Endodermal cell (in vitro differentiated cells): ENCODE data around the gene KRTAP10-7. TPM values are rescaled to one million over a fixed set of nuclear protein-coding genes. Genes with fewer than 3 reads are reported as not detected.
"Not testable (repeated sequence)": the region's sequence is repeated elsewhere in the genome, so short reads cannot be mapped to it uniquely, and the experiment has no call there.

ENCODE experiments used
- DNase-seq: peaks from one replicate; pipeline ENCODE4 v3.0.0-alpha.2; 2017
- H3K27ac ChIP-seq: 2 replicates; pipeline ENCODE4 v1.5.1; 2013; ENCODE audit warnings: mild to moderate bottlenecking, low read depth, low read length, moderate library complexity
- H3K27me3 ChIP-seq: 2 replicates; pipeline ENCODE4 v1.6.1; 2013; ENCODE audit warnings: mild to moderate bottlenecking, low read length, moderate library complexity; ENCODE audit not compliant: insufficient read depth, control insufficient read depth, poor library complexity, severe bottlenecking
- H3K36me3 ChIP-seq: 2 replicates; pipeline ENCODE4 v1.7.0; 2013; ENCODE audit warnings: mild to moderate bottlenecking, low read length, moderate library complexity; ENCODE audit not compliant: control insufficient read depth, insufficient read depth
- H3K4me1 ChIP-seq: one replicate; pipeline ENCODE4 v1.7.0; 2013; ENCODE audit warnings: low read length; ENCODE audit not compliant: control insufficient read depth, insufficient read depth
- H3K4me3 ChIP-seq: 2 replicates; pipeline ENCODE4 v1.5.1; 2013; ENCODE audit warnings: mild to moderate bottlenecking, low read length, moderate library complexity
- H3K9ac ChIP-seq: 2 replicates; pipeline ENCODE4 v1.6.1; 2013; ENCODE audit warnings: mild to moderate bottlenecking, low read length, moderate library complexity; ENCODE audit not compliant: poor library complexity, severe bottlenecking; ENCODE audit errors: extremely low read depth
- H3K9me3 ChIP-seq: 2 replicates; pipeline ENCODE4 v1.6.1; 2013; ENCODE audit warnings: mild to moderate bottlenecking, low read length, moderate library complexity; ENCODE audit not compliant: control insufficient read depth
- H3K27ac Mint-ChIP-seq: 2 replicates; pipeline ENCODE4 v1.8.0; 2020; ENCODE audit warnings: mixed read lengths
- H3K27me3 Mint-ChIP-seq: 2 replicates; pipeline ENCODE4 v1.8.0; 2021; ENCODE audit warnings: mild to moderate bottlenecking, mixed read lengths; ENCODE audit not compliant: insufficient read depth
- H3K36me3 Mint-ChIP-seq: 2 replicates; pipeline ENCODE4 v1.8.0; 2020; ENCODE audit warnings: low read depth, mixed read lengths
- H3K4me1 Mint-ChIP-seq: 2 replicates; pipeline ENCODE4 v1.8.0; 2020; ENCODE audit warnings: mixed read lengths
- H3K4me3 Mint-ChIP-seq: 2 replicates; pipeline ENCODE4 v1.8.0; 2020; ENCODE audit warnings: mild to moderate bottlenecking, moderate library complexity, mixed read lengths
- H3K9me3 Mint-ChIP-seq: 2 replicates; pipeline ENCODE4 v1.8.0; 2020; ENCODE audit warnings: mild to moderate bottlenecking, mixed read lengths
- WGBS, 2 experiments: methylation state at CpG; one replicate each; pipeline versions ENCODE4 v1.1.5 to v1.1.7; 2013; ENCODE audit warnings: missing lambda C conversion rate in 2 of 2, mixed read lengths in 1 of 2; ENCODE audit not compliant: insufficient coverage in 1 of 2, insufficient read length in 1 of 2; 5-methylcytosine and 5-hydroxymethylcytosine counted together
- total RNA-seq, 2 donors: library from RNA; stranded (reverse); fragmentation: NEBNext Ultra II Directional in 1 of 2; extraction: Animal tissue kit (Norgen Biotek cat#: 25700) in 1 of 2; gene quantifications; 2 replicates in 1 of 2; 3 replicates in 1 of 2; pipeline ENCODE4 v1.2.1, GENCODE V29; 2021
- TF ChIP-seq, protein P1 (sequence below): fragments of 200-600 bp; sonication (generic); conservative IDR thresholded peaks from 2 replicates; pipeline ENCODE4 v1.5.0; 2021; ENCODE audit warnings: antibody characterized with exemption, mild to moderate bottlenecking

The KRTAP10-7 gene
- total RNA-seq, 2 donors from 2014 or later = not detected

DNA sequence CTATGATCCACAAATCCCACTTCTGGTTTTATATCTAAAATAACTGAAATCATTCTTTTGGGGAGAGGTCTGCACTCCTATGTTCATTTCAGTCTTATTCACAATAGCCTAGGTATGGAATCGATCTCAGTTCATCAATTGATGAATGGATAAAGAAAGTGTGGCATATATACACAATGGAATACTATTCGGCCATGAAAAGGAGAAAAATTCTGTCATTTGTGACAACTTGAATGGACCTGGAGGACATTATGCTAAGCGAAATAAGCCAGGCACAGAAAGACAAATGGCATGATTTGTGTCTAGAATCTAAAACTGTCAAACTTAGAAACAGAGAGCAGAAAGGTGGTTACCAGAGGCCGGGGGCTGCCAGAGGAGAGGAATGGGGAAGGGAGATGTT is 6.1 kb downstream of the KRTAP10-7 start:
- DNase-seq = no peak
- Histone ChIP-seq H3K36me3 (no peaks in the 10 kb centered on the region), H3K27ac (no peak overlapping the region), H3K4me3 (no peak overlapping the region), H3K4me1 (no peaks in the 10 kb centered on the region), H3K27me3 (no peaks in the 10 kb centered on the region), H3K9ac (no peak overlapping the region), H3K9me3 (peaks cover 28% of the 10 kb centered on the region)
- Mint-ChIP-seq H3K4me1 (no peaks in the 10 kb centered on the region), H3K27ac (no peak overlapping the region), H3K4me3 (no peak overlapping the region), H3K27me3 (no peaks in the 10 kb centered on the region), H3K9me3 (peaks cover 31% of the 10 kb centered on the region), H3K36me3 (peaks cover 2% of the 10 kb centered on the region)
- TF ChIP-seq, protein P1, sequence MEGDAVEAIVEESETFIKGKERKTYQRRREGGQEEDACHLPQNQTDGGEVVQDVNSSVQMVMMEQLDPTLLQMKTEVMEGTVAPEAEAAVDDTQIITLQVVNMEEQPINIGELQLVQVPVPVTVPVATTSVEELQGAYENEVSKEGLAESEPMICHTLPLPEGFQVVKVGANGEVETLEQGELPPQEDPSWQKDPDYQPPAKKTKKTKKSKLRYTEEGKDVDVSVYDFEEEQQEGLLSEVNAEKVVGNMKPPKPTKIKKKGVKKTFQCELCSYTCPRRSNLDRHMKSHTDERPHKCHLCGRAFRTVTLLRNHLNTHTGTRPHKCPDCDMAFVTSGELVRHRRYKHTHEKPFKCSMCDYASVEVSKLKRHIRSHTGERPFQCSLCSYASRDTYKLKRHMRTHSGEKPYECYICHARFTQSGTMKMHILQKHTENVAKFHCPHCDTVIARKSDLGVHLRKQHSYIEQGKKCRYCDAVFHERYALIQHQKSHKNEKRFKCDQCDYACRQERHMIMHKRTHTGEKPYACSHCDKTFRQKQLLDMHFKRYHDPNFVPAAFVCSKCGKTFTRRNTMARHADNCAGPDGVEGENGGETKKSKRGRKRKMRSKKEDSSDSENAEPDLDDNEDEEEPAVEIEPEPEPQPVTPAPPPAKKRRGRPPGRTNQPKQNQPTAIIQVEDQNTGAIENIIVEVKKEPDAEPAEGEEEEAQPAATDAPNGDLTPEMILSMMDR = no peak
- WGBS, 2 experiments = 80 to 81% methylated on average over 2 to 3 of the region's 4 CpGs

DNA sequence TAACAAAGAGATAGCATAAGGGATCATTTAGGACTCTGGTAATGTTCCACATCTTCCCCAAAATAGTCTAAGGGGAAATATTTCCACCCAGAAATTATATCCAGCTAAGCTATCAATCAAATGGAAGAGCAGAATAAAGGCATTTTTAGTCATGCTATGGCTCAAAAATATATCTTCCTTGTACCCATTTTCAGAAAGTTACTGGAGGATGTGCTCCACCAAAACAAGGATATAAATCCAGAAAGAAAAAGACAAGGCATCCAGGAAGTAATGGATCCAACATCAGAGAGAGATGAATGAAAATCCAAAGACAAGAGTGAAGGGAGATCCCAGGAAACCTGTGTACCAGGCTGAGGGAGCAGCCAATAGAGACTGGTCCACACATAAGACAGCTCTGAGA is 8.8 kb downstream of the KRTAP10-7 start:
- TF ChIP-seq, protein P1 = no peak
- H3K27ac ChIP-seq = no peak overlapping the region
- no peak for DNase-seq
- H3K4me1 ChIP-seq = no peaks in the 10 kb centered on the region
- no peaks in the 10 kb centered on the region for H3K27me3 ChIP-seq
- no peak overlapping the region for H3K27ac Mint-ChIP-seq
- no peaks in the 10 kb centered on the region for H3K36me3 ChIP-seq
- no peak overlapping the region for H3K9ac ChIP-seq
- H3K4me3 Mint-ChIP-seq = no peak overlapping the region
- H3K36me3 Mint-ChIP-seq = peaks cover 2% of the 10 kb centered on the region
- H3K4me1 Mint-ChIP-seq = no peaks in the 10 kb centered on the region
- peaks cover 37% of the 10 kb centered on the region for H3K9me3 Mint-ChIP-seq
- H3K27me3 Mint-ChIP-seq = no peaks in the 10 kb centered on the region
- no peak overlapping the region for H3K4me3 ChIP-seq
- H3K9me3 ChIP-seq = peaks cover 29% of the 10 kb centered on the region

DNA sequence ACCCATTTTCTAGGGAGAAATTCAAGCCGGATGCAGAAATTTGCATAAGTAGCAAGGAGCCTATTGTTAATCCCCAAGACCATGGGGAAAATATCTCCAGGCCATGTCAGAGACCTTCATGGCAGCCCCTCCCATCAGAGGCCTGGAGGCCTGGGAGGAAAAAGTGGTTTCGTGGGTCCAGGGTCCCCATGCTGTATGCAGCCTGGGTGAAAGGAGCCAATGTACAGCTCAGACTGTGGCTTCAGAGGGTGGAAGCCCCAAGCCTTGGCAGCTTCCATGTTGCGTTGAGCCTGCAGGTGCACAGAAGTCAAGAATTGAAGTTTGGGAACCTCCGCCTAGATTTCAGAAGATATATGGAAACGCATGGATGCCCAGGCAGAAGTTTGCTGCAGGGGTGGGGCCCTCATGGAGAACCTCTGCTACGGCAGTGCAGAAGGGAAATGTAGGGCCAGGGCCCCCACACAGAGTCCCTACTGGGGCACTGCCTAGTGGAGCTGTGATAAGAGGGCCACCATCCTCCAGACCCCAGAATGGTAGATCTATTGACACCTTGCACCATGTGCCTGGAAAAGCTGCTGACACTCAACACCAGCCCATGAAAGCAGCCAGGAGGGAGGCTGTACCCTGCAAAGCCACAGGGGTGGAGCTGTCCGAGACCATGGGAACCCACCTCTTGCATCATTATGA is 9.9 kb downstream of the KRTAP10-7 start:
- not testable (repeated sequence) for H3K4me3 Mint-ChIP-seq, H3K4me1 Mint-ChIP-seq, H3K9ac ChIP-seq, H3K27me3 ChIP-seq, H3K27ac Mint-ChIP-seq, H3K36me3 Mint-ChIP-seq, H3K27ac ChIP-seq, H3K36me3 ChIP-seq, H3K27me3 Mint-ChIP-seq, DNase-seq, H3K4me3 ChIP-seq, H3K4me1 ChIP-seq
- 93 to 94% methylated on average over 5 to 7 of the region's 7 CpGs for WGBS, 2 experiments
- H3K9me3 ChIP-seq = peaks cover 29% of the 10 kb centered on the region
- H3K9me3 Mint-ChIP-seq = peaks cover 34% of the 10 kb centered on the region

DNA sequence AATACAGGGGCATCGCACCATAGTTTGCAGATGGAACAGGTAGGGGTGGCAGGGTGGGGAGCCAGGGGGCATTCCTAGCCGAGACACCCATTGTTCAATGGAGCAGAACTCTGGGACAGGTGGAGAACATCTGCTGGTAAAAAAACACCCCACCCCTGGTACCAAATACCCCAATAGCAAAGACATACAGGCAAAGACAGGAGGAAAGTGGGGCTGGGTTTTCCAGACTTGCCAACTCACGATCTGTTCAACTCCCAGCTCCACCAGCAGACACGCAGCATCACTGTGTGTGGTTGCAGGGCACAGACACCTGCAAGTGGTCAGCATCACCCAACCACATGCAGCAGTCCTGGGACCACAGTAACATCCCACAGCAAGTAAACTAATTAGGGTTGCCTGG is 11.2 kb downstream of the KRTAP10-7 start:
- Histone ChIP-seq H3K4me3 (no peak overlapping the region), H3K27ac (no peak overlapping the region), H3K27me3 (no peaks in the 10 kb centered on the region), H3K9me3 (peaks cover 26% of the 10 kb centered on the region), H3K4me1 (no peaks in the 10 kb centered on the region), H3K9ac (no peak overlapping the region), H3K36me3 (no peaks in the 10 kb centered on the region)
- peaks cover 2% of the 10 kb centered on the region for H3K27me3 Mint-ChIP-seq
- TF ChIP-seq, protein P1 = no peak
- no peak for DNase-seq
- WGBS, 2 experiments = 91% methylated on average over 4 of the region's 4 CpGs; no CpG with 5 or more reads in 1 of the 2 experiments
- peaks cover 34% of the 10 kb centered on the region for H3K9me3 Mint-ChIP-seq
- no peaks in the 10 kb centered on the region for H3K4me1 Mint-ChIP-seq
- peaks cover 2% of the 10 kb centered on the region for H3K36me3 Mint-ChIP-seq
- H3K4me3 Mint-ChIP-seq = no peak overlapping the region
- H3K27ac Mint-ChIP-seq = no peak overlapping the region
